ENCODE data around the gene PLD3.
"Not testable (repeated sequence)": the region's sequence is repeated elsewhere in the genome, so short reads cannot be mapped to it uniquely, and the experiment has no call there.

The PLD3 gene

GRCh38 chr19:40317338-40317737 is 31.2 kb upstream of the PLD3 start:
- no peak overlapping the region for H3K4me3 ChIP-seq (ENCODE audit: low read length)
- no peak overlapping the region for H3K9ac ChIP-seq (ENCODE audit: low read length)
- H3K9me3 ChIP-seq (ENCODE audit: control insufficient read depth, low read length) = no peaks in the 10 kb centered on the region
- no peaks in the 10 kb centered on the region for H3K4me1 ChIP-seq (ENCODE audit: control insufficient read depth, insufficient read depth, low read length)
- H3K27me3 ChIP-seq (ENCODE audit: control insufficient read depth, insufficient read depth, low read length) = no peaks in the 10 kb centered on the region
- H3K36me3 ChIP-seq (ENCODE audit: control insufficient read depth, insufficient read depth, low read length) = no peaks in the 10 kb centered on the region

- Histone ChIP-seq H3K4me1 (ENCODE audit: control insufficient read depth, insufficient read depth, low read length) (no peaks in the 10 kb centered on the region), H3K36me3 (ENCODE audit: control insufficient read depth, insufficient read depth, low read length) (peaks cover 12% of the 10 kb centered on the region), H3K27me3 (ENCODE audit: control insufficient read depth, insufficient read depth, low read length) (no peaks in the 10 kb centered on the region), H3K4me3 (ENCODE audit: low read length) (no peak overlapping the region), H3K9ac (ENCODE audit: low read length) (no peak overlapping the region), H3K9me3 (ENCODE audit: control insufficient read depth, low read length) (no peaks in the 10 kb centered on the region)
Measured at GRCh38 chr19:40320558-40320935, 27.9 kb upstream of the PLD3 start.

GRCh38 chr19:40321076-40321475 is 27.4 kb upstream of the PLD3 start:
- Histone ChIP-seq H3K9me3 (ENCODE audit: control insufficient read depth, low read length) (no peaks in the 10 kb centered on the region), H3K9ac (ENCODE audit: low read length) (no peak overlapping the region), H3K4me1 (ENCODE audit: control insufficient read depth, insufficient read depth, low read length) (no peaks in the 10 kb centered on the region), H3K27me3 (ENCODE audit: control insufficient read depth, insufficient read depth, low read length) (no peaks in the 10 kb centered on the region), H3K4me3 (ENCODE audit: low read length) (no peak overlapping the region), H3K36me3 (ENCODE audit: control insufficient read depth, insufficient read depth, low read length) (peaks cover 12% of the 10 kb centered on the region)

GRCh38 chr19:40321566-40322270 is 26.8 kb upstream of the PLD3 start:
- no peaks in the 10 kb centered on the region for H3K27me3 ChIP-seq (ENCODE audit: control insufficient read depth, insufficient read depth, low read length)
- peaks cover 12% of the 10 kb centered on the region for H3K36me3 ChIP-seq (ENCODE audit: control insufficient read depth, insufficient read depth, low read length)
- no peak overlapping the region for H3K9ac ChIP-seq (ENCODE audit: low read length)
- H3K4me3 ChIP-seq (ENCODE audit: low read length) = no peak overlapping the region
- no peaks in the 10 kb centered on the region for H3K9me3 ChIP-seq (ENCODE audit: control insufficient read depth, low read length)
- no peaks in the 10 kb centered on the region for H3K4me1 ChIP-seq (ENCODE audit: control insufficient read depth, insufficient read depth, low read length)

DNA sequence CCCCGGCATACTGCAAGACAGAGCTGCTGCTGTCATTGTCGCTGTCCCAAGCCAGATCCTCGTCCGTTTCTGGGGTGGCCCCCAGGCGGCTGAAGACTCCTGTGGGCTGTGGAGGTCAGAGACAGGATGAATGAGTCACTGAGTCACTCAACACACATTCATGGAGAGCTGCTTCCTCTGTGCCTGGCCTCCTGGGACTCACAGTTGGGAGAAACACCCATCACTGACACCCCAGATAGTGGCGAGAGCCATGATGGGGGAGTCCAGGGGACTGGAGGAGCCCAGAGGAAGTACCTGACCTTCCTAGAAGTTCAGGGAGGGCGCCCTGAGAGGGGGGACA is 26.3 kb upstream of the PLD3 start:
- no peak overlapping the region for H3K9ac ChIP-seq (ENCODE audit: low read length)
- H3K9me3 ChIP-seq (ENCODE audit: control insufficient read depth, low read length) = no peaks in the 10 kb centered on the region
- no peaks in the 10 kb centered on the region for H3K4me1 ChIP-seq (ENCODE audit: control insufficient read depth, insufficient read depth, low read length)
- H3K4me3 ChIP-seq (ENCODE audit: low read length) = no peak overlapping the region
- no peaks in the 10 kb centered on the region for H3K27me3 ChIP-seq (ENCODE audit: control insufficient read depth, insufficient read depth, low read length)
- peaks cover 12% of the 10 kb centered on the region for H3K36me3 ChIP-seq (ENCODE audit: control insufficient read depth, insufficient read depth, low read length)

- no peak overlapping the region for H3K4me3 ChIP-seq (ENCODE audit: low read length)
- H3K9ac ChIP-seq (ENCODE audit: low read length) = no peak overlapping the region
- peaks cover 12% of the 10 kb centered on the region for H3K36me3 ChIP-seq (ENCODE audit: control insufficient read depth, insufficient read depth, low read length)
- no peaks in the 10 kb centered on the region for H3K27me3 ChIP-seq (ENCODE audit: control insufficient read depth, insufficient read depth, low read length)
- H3K4me1 ChIP-seq (ENCODE audit: control insufficient read depth, insufficient read depth, low read length) = no peaks in the 10 kb centered on the region
- H3K9me3 ChIP-seq (ENCODE audit: control insufficient read depth, low read length) = no peaks in the 10 kb centered on the region
Measured at GRCh38 chr19:40322951-40323615, 25.4 kb upstream of the PLD3 start.

GRCh38 chr19:40323705-40324104 is 24.8 kb upstream of the PLD3 start:
- Histone ChIP-seq H3K36me3 (ENCODE audit: control insufficient read depth, insufficient read depth, low read length) (peaks cover 12% of the 10 kb centered on the region), H3K4me1 (ENCODE audit: control insufficient read depth, insufficient read depth, low read length) (no peaks in the 10 kb centered on the region), H3K9me3 (ENCODE audit: control insufficient read depth, low read length) (no peaks in the 10 kb centered on the region), H3K27me3 (ENCODE audit: control insufficient read depth, insufficient read depth, low read length) (no peaks in the 10 kb centered on the region), H3K4me3 (ENCODE audit: low read length) (no peak overlapping the region), H3K9ac (ENCODE audit: low read length) (no peak overlapping the region)

DNA sequence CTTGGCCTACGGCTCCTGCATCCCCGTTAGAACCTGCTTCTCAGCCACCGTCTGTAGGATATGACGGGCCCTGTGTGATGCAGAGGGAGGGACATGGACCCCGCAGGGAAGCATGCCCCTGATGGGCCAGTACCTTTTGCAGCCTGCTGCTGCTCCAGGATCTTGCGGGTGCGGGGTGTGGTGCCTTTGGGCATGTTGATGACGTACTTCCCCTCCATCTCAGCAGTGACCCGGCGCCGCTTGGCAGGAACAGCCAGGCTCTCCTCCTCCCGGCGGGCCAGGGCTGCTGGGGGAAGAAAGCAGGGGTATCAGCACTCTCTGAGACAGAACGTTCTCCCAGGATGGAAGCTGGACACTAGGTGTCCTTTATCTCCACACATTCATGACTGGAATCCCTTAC is 22.3 kb upstream of the PLD3 start:
- Histone ChIP-seq H3K9ac (ENCODE audit: low read length) (no peak overlapping the region), H3K4me1 (ENCODE audit: control insufficient read depth, insufficient read depth, low read length) (no peaks in the 10 kb centered on the region), H3K27me3 (ENCODE audit: control insufficient read depth, insufficient read depth, low read length) (no peaks in the 10 kb centered on the region), H3K4me3 (ENCODE audit: low read length) (no peak overlapping the region), H3K36me3 (ENCODE audit: control insufficient read depth, insufficient read depth, low read length) (peaks cover 18% of the 10 kb centered on the region), H3K9me3 (ENCODE audit: control insufficient read depth, low read length) (no peaks in the 10 kb centered on the region)

GRCh38 chr19:40331052-40331451 is 17.4 kb upstream of the PLD3 start:
- Histone ChIP-seq H3K9me3 (ENCODE audit: control insufficient read depth, low read length) (no peaks in the 10 kb centered on the region), H3K4me3 (ENCODE audit: low read length) (no peak overlapping the region), H3K4me1 (ENCODE audit: control insufficient read depth, insufficient read depth, low read length) (no peaks in the 10 kb centered on the region), H3K27me3 (ENCODE audit: control insufficient read depth, insufficient read depth, low read length) (no peaks in the 10 kb centered on the region), H3K36me3 (ENCODE audit: control insufficient read depth, insufficient read depth, low read length) (peaks cover 7% of the 10 kb centered on the region), H3K9ac (ENCODE audit: low read length) (no peak overlapping the region)

- Histone ChIP-seq H3K4me3 (ENCODE audit: low read length) (no peak overlapping the region), H3K27me3 (ENCODE audit: control insufficient read depth, insufficient read depth, low read length) (no peaks in the 10 kb centered on the region), H3K9me3 (ENCODE audit: control insufficient read depth, low read length) (no peaks in the 10 kb centered on the region), H3K9ac (ENCODE audit: low read length) (no peak overlapping the region), H3K36me3 (ENCODE audit: control insufficient read depth, insufficient read depth, low read length) (peaks cover 7% of the 10 kb centered on the region), H3K4me1 (ENCODE audit: control insufficient read depth, insufficient read depth, low read length) (no peaks in the 10 kb centered on the region)
Measured at GRCh38 chr19:40332669-40333068, 15.8 kb upstream of the PLD3 start.

DNA sequence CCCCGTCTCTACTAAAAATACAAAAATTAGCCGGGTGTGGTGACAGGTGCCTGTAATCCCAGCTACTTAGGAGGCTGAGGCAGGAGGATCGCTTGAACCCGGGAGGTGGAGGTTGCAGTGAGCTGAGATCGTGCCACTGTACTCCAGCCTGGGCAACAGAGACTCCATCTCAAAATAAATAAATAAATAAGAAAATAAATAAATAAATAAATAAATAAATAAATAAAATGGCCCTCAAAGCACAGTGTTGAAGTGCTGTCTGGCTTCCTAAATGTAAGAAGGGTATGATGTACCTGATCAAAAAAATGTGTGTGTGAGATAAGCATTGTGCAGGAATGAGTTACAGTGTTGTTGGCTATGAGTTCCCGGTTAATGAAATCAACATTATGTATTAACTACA is 15.4 kb upstream of the PLD3 start:
- not testable (repeated sequence) for H3K9ac ChIP-seq (ENCODE audit: low read length); H3K4me3 ChIP-seq (ENCODE audit: low read length); H3K4me1 ChIP-seq (ENCODE audit: control insufficient read depth, insufficient read depth, low read length); H3K36me3 ChIP-seq (ENCODE audit: control insufficient read depth, insufficient read depth, low read length); H3K27me3 ChIP-seq (ENCODE audit: control insufficient read depth, insufficient read depth, low read length); H3K9me3 ChIP-seq (ENCODE audit: control insufficient read depth, low read length)

- H3K4me3 ChIP-seq (ENCODE audit: low read length) = no peak overlapping the region
- H3K9me3 ChIP-seq (ENCODE audit: control insufficient read depth, low read length) = no peaks in the 10 kb centered on the region
- no peaks in the 10 kb centered on the region for H3K27me3 ChIP-seq (ENCODE audit: control insufficient read depth, insufficient read depth, low read length)
- H3K36me3 ChIP-seq (ENCODE audit: control insufficient read depth, insufficient read depth, low read length) = peaks cover 7% of the 10 kb centered on the region
- H3K9ac ChIP-seq (ENCODE audit: low read length) = no peak overlapping the region
- no peaks in the 10 kb centered on the region for H3K4me1 ChIP-seq (ENCODE audit: control insufficient read depth, insufficient read depth, low read length)
Measured at GRCh38 chr19:40335101-40335500, 13.4 kb upstream of the PLD3 start.

Data from mucosa of stomach (tissue), 1 donor.